GM19240 (cell line): ENCODE measurements around the gene MT3.

Experiments
- DNase-seq: peaks from one replicate; pipeline ENCODE4 v3.0.0; 2011; ENCODE audit warnings: low spot score; ENCODE audit not compliant: insufficient read length

Gene MT3

GRCh38 chr16:56629531-56629930 is 40.2 kb downstream of the MT3 start:
- DNase-seq: no peak

- DNase-seq: peak; percentile 67
Observed at GRCh38 chr16:56630134-56630533, 40.8 kb downstream of the MT3 start.

GRCh38 chr16:56631197-56631596 is 41.9 kb downstream of the MT3 start:
- no peak for DNase-seq

- no peak for DNase-seq
Observed at GRCh38 chr16:56631832-56632155, 42.5 kb downstream of the MT3 start.

- no peak for DNase-seq
Observed at GRCh38 chr16:56632156-56632847, 43.0 kb downstream of the MT3 start, which contains the start of gene MT1M. MT1M (plus strand) TSS chr16:56632659; CDS start chr16:56632732, 73 bp downstream.

- DNase-seq: no peak
Observed at GRCh38 chr16:56632848-56633365, 43.6 kb downstream of the MT3 start.

- DNase-seq: no peak
Observed at GRCh38 chr16:56633535-56633934, 44.2 kb downstream of the MT3 start.

GRCh38 chr16:56634715-56635440 is 45.5 kb downstream of the MT3 start:
- no peak for DNase-seq

- no peak for DNase-seq
Observed at GRCh38 chr16:56635441-56635967, 46.2 kb downstream of the MT3 start.

- no peak for DNase-seq
Observed at GRCh38 chr16:56636616-56637413, 47.5 kb downstream of the MT3 start.

GRCh38 chr16:56637814-56638750 is 48.8 kb downstream of the MT3 start, which contains the start of gene MT1A:
MT1A (plus strand) TSS chr16:56638666; CDS start chr16:56638739, 73 bp downstream.
- DNase-seq: no peak

- DNase-seq: no peak
Observed at GRCh38 chr16:56639045-56639444, 49.7 kb downstream of the MT3 start.

- DNase-seq: no peak
Observed at GRCh38 chr16:56640076-56640475, 50.7 kb downstream of the MT3 start.
